Nephron (organoid): ENCODE data around the gene ABCB11.

Experiments used
- H3K27ac Mint-ChIP-seq, 3 experiments: 2 replicates each; pipeline ENCODE4 v1.8.0; 2020; ENCODE audit warnings: mixed read lengths in 3 of 3, mild to moderate bottlenecking in 2 of 3, moderate library complexity in 1 of 3
- H3K27me3 Mint-ChIP-seq: 2 replicates; pipeline ENCODE4 v1.8.0; 2021; ENCODE audit warnings: low read depth, mild to moderate bottlenecking, moderate library complexity, mixed read lengths
- H3K36me3 Mint-ChIP-seq: 2 replicates; pipeline ENCODE4 v1.8.0; 2020; ENCODE audit warnings: low read depth, mixed read lengths
- H3K4me1 Mint-ChIP-seq: 2 replicates; pipeline ENCODE4 v1.8.0; 2020; ENCODE audit warnings: mixed read lengths
- H3K4me3 Mint-ChIP-seq, 3 experiments: 2 replicates each; pipeline ENCODE4 v1.8.0; 2020; ENCODE audit warnings: mild to moderate bottlenecking in 3 of 3, mixed read lengths in 3 of 3, moderate library complexity in 2 of 3
- H3K9me3 Mint-ChIP-seq: 2 replicates; pipeline ENCODE4 v1.8.0; 2020; ENCODE audit warnings: mixed read lengths
- TF ChIP-seq, protein P1 (sequence below), 3 experiments: fragments of 200-600 bp; sonication (generic); IDR thresholded peaks; one replicate each; pipeline ENCODE4 v1.5.0; 2021; ENCODE audit warnings: antibody characterized with exemption in 3 of 3; ENCODE audit not compliant: unreplicated experiment in 3 of 3

ABCB11 gene

DNA sequence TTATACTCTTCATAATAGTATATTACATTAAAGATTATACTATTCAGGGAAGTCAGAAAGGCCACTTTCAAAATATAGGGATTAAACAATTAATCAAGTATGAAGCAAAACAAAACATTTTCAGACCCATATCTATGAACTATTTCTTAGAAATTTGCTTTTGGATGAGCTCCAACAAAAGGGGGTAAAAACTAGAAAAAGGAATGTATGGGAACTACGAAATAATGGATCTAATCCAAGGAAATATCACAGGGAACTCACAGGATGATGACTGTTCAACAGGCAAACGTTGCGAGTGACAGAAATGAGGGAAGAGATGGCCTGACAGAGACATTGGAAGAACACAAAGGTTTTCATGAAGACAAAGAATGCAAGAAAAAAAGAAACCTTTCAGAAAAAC is 102.1 kb downstream of the ABCB11 start:
- H3K27ac Mint-ChIP-seq = peak overlapping the region in 1 of 3 experiments; percentile 30
- no peak overlapping the region for H3K4me3 Mint-ChIP-seq
- peaks cover 5% of the 10 kb centered on the region for H3K4me1 Mint-ChIP-seq
- TF ChIP-seq, protein P1, sequence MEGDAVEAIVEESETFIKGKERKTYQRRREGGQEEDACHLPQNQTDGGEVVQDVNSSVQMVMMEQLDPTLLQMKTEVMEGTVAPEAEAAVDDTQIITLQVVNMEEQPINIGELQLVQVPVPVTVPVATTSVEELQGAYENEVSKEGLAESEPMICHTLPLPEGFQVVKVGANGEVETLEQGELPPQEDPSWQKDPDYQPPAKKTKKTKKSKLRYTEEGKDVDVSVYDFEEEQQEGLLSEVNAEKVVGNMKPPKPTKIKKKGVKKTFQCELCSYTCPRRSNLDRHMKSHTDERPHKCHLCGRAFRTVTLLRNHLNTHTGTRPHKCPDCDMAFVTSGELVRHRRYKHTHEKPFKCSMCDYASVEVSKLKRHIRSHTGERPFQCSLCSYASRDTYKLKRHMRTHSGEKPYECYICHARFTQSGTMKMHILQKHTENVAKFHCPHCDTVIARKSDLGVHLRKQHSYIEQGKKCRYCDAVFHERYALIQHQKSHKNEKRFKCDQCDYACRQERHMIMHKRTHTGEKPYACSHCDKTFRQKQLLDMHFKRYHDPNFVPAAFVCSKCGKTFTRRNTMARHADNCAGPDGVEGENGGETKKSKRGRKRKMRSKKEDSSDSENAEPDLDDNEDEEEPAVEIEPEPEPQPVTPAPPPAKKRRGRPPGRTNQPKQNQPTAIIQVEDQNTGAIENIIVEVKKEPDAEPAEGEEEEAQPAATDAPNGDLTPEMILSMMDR (IDR thresholded peaks at IDR 0.05; ENCODE audit: unreplicated experiment in 3 of 3) = no peak
- H3K27me3 Mint-ChIP-seq = no peaks in the 10 kb centered on the region
- no peaks in the 10 kb centered on the region for H3K9me3 Mint-ChIP-seq
- H3K36me3 Mint-ChIP-seq = no peaks in the 10 kb centered on the region

DNA sequence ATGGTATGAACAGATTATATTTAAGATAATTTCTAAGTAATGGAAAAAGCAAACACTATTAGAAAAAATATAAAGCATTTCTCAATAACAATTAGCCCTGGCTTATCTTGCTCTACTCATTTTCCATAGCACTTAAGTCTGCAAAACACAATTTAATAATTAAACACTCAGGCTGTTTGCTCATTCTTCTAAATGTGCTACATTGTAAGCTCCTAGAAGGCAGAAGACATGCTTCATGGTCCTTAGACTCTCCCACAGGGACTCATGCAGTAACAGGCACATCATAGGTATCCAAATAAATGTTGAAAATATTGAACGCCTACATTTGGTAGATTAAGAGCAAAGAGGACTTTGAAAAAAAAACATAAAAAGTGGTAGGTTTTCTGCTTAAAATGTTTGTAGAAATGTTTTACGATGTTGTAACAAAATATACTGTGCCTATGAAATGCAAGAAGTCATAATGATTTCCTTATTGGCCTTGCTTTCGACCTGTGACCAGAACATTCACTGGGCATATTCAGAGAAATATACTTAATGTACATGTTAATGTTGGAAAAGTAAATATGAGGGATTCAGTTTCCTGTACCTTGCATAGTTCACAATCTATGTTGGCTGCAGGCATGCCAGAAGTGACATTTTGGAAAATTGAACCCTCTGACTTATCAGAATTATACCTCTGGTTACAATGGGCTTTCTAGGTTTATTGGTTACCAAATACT is 102.9 kb downstream of the ABCB11 start:
- peaks cover 5% of the 10 kb centered on the region for H3K4me1 Mint-ChIP-seq
- H3K27me3 Mint-ChIP-seq = no peaks in the 10 kb centered on the region
- no peak overlapping the region for H3K27ac Mint-ChIP-seq
- H3K36me3 Mint-ChIP-seq = no peaks in the 10 kb centered on the region
- no peak overlapping the region for H3K4me3 Mint-ChIP-seq
- TF ChIP-seq, protein P1 (IDR thresholded peaks at IDR 0.05; ENCODE audit: unreplicated experiment in 3 of 3) = no peak
- H3K9me3 Mint-ChIP-seq = no peaks in the 10 kb centered on the region

DNA sequence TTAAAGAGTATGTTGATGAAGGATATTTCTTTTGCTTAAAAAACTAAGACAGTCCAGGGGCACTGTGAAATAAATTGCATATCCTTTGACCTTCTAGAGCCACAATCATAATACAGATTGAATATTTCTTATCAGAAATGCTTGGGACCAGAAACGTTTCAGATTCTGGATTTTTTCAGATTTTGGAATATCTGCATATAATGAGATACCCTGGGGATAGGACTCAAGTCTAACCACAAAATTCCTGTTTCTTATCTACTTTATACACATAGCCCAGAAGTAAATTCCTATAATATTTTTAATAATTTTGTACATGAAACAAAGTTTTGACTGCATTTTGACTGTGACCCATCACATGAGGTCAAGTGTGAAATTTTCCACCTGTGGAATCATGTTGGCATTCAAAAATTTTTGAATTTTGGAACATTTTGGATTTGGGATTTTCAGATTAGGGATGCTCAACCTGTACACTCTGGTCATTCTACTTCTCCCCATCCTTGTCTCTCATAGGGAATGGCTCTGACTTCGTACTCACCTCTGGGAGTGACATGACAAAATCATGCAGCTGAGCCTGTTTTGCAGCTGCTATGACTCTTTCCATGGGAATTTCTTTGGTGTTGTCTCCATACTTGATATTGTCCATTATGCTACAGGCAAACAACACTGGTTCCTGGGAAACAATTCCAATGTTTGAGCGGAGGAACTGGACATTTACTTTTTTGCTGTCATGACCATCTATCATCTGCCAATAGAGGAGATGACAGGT is 104.3 kb downstream of the ABCB11 start:
- TF ChIP-seq, protein P1 (IDR thresholded peaks at IDR 0.05; ENCODE audit: unreplicated experiment in 3 of 3) = no peak
- Mint-ChIP-seq H3K4me1 (peaks cover 5% of the 10 kb centered on the region), H3K27me3 (peaks cover 6% of the 10 kb centered on the region), H3K4me3 (no peak overlapping the region), H3K27ac (no peak overlapping the region), H3K36me3 (no peaks in the 10 kb centered on the region), H3K9me3 (no peaks in the 10 kb centered on the region)

DNA sequence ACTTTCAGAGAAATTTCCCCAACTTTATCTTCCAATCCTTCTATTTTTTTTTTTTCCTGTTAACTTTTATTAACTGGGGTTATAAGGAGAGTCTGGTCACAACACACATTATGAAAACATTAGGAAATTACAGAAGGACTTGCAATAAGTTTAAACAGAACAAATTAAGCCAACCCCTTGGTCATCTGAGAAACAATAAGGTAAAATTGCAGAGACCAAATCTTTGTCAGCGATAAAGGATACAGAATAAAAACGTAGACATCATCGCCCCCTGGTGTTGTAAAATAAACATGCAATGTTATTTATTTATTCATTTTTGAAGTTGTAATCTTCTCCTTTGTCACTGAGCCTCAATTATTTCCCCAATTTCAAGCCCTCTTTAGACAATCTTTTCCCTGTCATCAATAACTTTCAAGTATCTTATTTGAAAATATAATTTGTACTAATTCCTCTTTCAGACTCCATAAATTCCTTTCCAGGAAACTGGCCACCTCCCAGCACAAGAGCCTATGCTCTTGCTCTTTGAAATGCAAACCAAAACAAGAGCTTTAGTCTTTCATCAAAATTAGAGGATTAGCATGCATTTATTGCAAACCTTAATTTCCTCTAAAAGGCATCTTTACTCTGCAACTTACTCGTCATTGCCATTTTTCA is 110.5 kb downstream of the ABCB11 start:
- no peaks in the 10 kb centered on the region for H3K36me3 Mint-ChIP-seq
- no peak overlapping the region for H3K4me3 Mint-ChIP-seq
- no peaks in the 10 kb centered on the region for H3K9me3 Mint-ChIP-seq
- TF ChIP-seq, protein P1 (IDR thresholded peaks at IDR 0.05; ENCODE audit: unreplicated experiment in 3 of 3) = peak; percentile 29 to 58 (median 46)
- no peaks in the 10 kb centered on the region for H3K4me1 Mint-ChIP-seq
- peaks cover 10% of the 10 kb centered on the region for H3K27me3 Mint-ChIP-seq
- H3K27ac Mint-ChIP-seq = no peak overlapping the region

DNA sequence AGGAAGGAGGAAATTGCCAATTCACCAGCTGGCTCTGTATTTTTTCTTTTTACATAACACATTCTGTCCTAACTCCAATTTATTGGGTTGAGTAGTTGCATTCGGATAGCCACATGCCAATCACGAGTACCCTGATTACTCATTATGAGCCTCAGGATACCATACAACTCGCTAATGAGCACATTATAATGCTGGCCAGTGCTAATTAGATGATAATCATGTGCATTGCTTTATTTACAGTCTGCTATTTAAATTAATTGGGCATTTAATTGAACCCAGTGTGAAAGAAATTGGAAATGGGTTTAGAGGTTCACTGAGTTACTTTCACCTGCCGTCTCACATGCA is 114.8 kb downstream of the ABCB11 start:
- H3K9me3 Mint-ChIP-seq = no peaks in the 10 kb centered on the region
- no peak overlapping the region for H3K4me3 Mint-ChIP-seq
- H3K27me3 Mint-ChIP-seq = peaks cover 21% of the 10 kb centered on the region
- H3K4me1 Mint-ChIP-seq = no peaks in the 10 kb centered on the region
- TF ChIP-seq, protein P1 (IDR thresholded peaks at IDR 0.05; ENCODE audit: unreplicated experiment in 3 of 3) = no peak
- H3K27ac Mint-ChIP-seq = no peak overlapping the region
- H3K36me3 Mint-ChIP-seq = no peaks in the 10 kb centered on the region
